ENCODE data around the gene ZNF276. TPM values are rescaled to one million over a fixed set of nuclear protein-coding genes. Genes with fewer than 3 reads are reported as not detected.

The ZNF276 gene
- total RNA-seq, 4 donors from 2014 or later = 16.1 to 19.2 (median 17.2) TPM

GRCh38 chr16:89706518-89707260 lies 14.6 kb upstream of the ZNF276 start:
- intact Hi-C loops (cut with DNase I) = loop anchor here (10.0 kb wide), 1 partner anchor 158 kb away; no protein-coding TSS in a partner anchor
- Histone ChIP-seq H3K27me3 (peaks cover 0 to 2% (median 0%) of the 10 kb centered on the region in 4 donors), H3K9me3 (no peaks in the 10 kb centered on the region), H3K27ac (replicated peaks in 1 of 4) (no peak overlapping the region), H3K4me1 (peaks cover 0 to 26% (median 21%) of the 10 kb centered on the region in 4 donors), H3K4me3 (no peak overlapping the region), H3K36me3 (peaks cover 0 to 7% (median 2%) of the 10 kb centered on the region in 4 donors)
- no peak for TF ChIP-seq EP300 (IDR thresholded peaks at IDR 0.05)
- TF ChIP-seq, protein P1, sequence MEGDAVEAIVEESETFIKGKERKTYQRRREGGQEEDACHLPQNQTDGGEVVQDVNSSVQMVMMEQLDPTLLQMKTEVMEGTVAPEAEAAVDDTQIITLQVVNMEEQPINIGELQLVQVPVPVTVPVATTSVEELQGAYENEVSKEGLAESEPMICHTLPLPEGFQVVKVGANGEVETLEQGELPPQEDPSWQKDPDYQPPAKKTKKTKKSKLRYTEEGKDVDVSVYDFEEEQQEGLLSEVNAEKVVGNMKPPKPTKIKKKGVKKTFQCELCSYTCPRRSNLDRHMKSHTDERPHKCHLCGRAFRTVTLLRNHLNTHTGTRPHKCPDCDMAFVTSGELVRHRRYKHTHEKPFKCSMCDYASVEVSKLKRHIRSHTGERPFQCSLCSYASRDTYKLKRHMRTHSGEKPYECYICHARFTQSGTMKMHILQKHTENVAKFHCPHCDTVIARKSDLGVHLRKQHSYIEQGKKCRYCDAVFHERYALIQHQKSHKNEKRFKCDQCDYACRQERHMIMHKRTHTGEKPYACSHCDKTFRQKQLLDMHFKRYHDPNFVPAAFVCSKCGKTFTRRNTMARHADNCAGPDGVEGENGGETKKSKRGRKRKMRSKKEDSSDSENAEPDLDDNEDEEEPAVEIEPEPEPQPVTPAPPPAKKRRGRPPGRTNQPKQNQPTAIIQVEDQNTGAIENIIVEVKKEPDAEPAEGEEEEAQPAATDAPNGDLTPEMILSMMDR (IDR thresholded peaks at IDR 0.05) = no peak
- TF ChIP-seq POLR2A (IDR thresholded peaks at IDR 0.05; ENCODE audit: low read depth) = no peak
- no peak for TF ChIP-seq POLR2AphosphoS5 (IDR thresholded peaks at IDR 0.05)
- no peak for DNase-seq (ENCODE audit: extremely low spot score)
- WGBS = 85% methylated on average over 10 of the region's 14 CpGs

DNA sequence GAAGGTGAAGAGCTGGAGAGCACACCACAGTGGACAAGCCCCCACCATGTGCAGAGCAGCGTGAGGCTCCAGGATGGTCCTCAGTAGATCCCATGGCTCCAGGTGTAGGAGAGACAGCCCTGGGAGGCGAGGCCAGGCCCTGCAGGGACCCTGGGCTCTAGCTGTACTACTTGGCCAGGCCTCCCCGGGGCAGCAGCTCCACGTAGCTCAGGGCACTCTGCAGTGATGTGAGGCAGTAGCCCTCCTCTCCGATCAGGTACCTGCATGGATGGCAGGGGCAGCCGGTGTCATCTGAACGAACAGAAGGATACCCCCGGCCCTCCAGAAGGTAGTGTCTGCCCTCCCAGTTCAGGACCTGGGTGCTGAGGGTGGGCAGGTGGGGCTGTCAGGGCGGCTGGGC lies 13.6 kb upstream of the ZNF276 start:
- Histone ChIP-seq H3K27ac (replicated peaks in 1 of 4) (no peak overlapping the region), H3K36me3 (peaks cover 0 to 7% (median 2%) of the 10 kb centered on the region in 4 donors), H3K27me3 (peaks cover 0 to 13% (median 3%) of the 10 kb centered on the region in 4 donors), H3K4me1 (peaks cover 0 to 28% (median 22%) of the 10 kb centered on the region in 4 donors), H3K4me3 (no peak overlapping the region), H3K9me3 (no peaks in the 10 kb centered on the region)
- intact Hi-C loops (cut with DNase I) = loop anchor here (10.0 kb wide), 1 partner anchor 157 kb away; no protein-coding TSS in a partner anchor
- WGBS = 83% methylated on average over 9 of the region's 9 CpGs
- DNase-seq (ENCODE audit: extremely low spot score) = no peak
- TF ChIP-seq POLR2AphosphoS5 (IDR thresholded peaks at IDR 0.05) (no peak), EP300 (IDR thresholded peaks at IDR 0.05) (no peak), POLR2A (IDR thresholded peaks at IDR 0.05; ENCODE audit: low read depth) (no peak)
- TF ChIP-seq, protein P1 (IDR thresholded peaks at IDR 0.05) = no peak

GRCh38 chr16:89708481-89708931 lies 12.8 kb upstream of the ZNF276 start:
- no peaks in the 10 kb centered on the region for H3K9me3 ChIP-seq
- TF ChIP-seq POLR2A (IDR thresholded peaks at IDR 0.05; ENCODE audit: low read depth) (no peak), POLR2AphosphoS5 (IDR thresholded peaks at IDR 0.05) (no peak), EP300 (IDR thresholded peaks at IDR 0.05) (no peak)
- TF ChIP-seq, protein P1 (IDR thresholded peaks at IDR 0.05) = no peak
- peaks cover 0 to 28% (median 22%) of the 10 kb centered on the region in 4 donors for H3K4me1 ChIP-seq
- no peak for DNase-seq (ENCODE audit: extremely low spot score)
- intact Hi-C loops (cut with DNase I) = loop anchor here (10.0 kb wide), 1 partner anchor 156 kb away; no protein-coding TSS in a partner anchor
- H3K36me3 ChIP-seq = peaks cover 0 to 7% (median 2%) of the 10 kb centered on the region in 4 donors
- WGBS = 100% methylated on average over 2 of the region's 19 CpGs
- no peak overlapping the region for H3K27ac ChIP-seq (replicated peaks in 1 of 4)
- H3K27me3 ChIP-seq = peaks cover 0 to 18% (median 3%) of the 10 kb centered on the region in 4 donors
- no peak overlapping the region for H3K4me3 ChIP-seq

GRCh38 chr16:89709166-89709565 lies 12.2 kb upstream of the ZNF276 start:
- no peak overlapping the region for H3K4me3 ChIP-seq
- no peak overlapping the region for H3K27ac ChIP-seq (replicated peaks in 1 of 4)
- no peak for DNase-seq (ENCODE audit: extremely low spot score)
- intact Hi-C loops (cut with DNase I) = loop anchor here (10.0 kb wide), 1 partner anchor 156 kb away; no protein-coding TSS in a partner anchor
- H3K27me3 ChIP-seq = peaks cover 0 to 18% (median 3%) of the 10 kb centered on the region in 4 donors
- 80% methylated on average over 9 of the region's 10 CpGs for WGBS
- H3K4me1 ChIP-seq = peaks cover 0 to 28% (median 22%) of the 10 kb centered on the region in 4 donors
- H3K9me3 ChIP-seq = no peaks in the 10 kb centered on the region
- TF ChIP-seq POLR2A (IDR thresholded peaks at IDR 0.05; ENCODE audit: low read depth) (no peak), POLR2AphosphoS5 (IDR thresholded peaks at IDR 0.05) (no peak), EP300 (IDR thresholded peaks at IDR 0.05) (no peak)
- TF ChIP-seq, protein P1 (IDR thresholded peaks at IDR 0.05) = no peak
- H3K36me3 ChIP-seq = peaks cover 0 to 7% (median 2%) of the 10 kb centered on the region in 4 donors
